Cerebellar cortex (tissue), 1 donor: ENCODE measurements around the gene LRRC28.

Source experiments
- DNase-seq: peaks from one replicate; pipeline ENCODE4 v3.0.0-alpha.2; 2015; ENCODE audit warnings: low spot score

The LRRC28 gene

DNA sequence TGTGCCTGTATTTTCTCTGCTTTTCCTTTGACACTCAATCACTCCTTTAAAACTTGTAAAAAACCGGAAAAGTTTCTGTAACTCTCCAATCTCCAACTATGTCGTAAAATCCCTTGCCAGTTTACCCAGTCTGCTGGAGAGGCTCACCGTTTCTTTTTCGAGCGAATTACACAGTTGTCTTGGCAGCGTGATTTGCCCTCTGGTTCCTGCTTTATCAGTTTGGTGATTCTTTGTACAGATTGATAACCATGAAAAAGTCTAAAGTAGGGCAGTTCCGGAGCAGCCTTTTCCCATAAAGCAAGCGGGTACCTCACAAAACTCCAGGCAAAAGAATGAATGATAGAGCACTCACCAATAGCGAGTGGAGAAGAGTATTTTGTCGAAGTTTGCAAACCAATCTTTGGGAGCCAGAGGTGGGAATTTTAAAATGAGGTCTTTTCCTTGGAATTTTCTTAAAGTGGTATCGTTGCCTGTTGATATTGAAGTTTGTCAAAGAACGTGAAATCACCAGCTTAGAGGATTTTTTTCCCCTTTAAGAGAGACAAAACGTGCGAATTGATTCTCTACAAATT lies 1.9 kb upstream of the LRRC28 start, which contains the start of gene TTC23:
Gene TTC23 (minus strand): TSS at position 312 of the 572 bp plus-strand sequence. CDS start 20,869 bp downstream, outside the sequence.
- peak; percentile 88 for DNase-seq

DNA sequence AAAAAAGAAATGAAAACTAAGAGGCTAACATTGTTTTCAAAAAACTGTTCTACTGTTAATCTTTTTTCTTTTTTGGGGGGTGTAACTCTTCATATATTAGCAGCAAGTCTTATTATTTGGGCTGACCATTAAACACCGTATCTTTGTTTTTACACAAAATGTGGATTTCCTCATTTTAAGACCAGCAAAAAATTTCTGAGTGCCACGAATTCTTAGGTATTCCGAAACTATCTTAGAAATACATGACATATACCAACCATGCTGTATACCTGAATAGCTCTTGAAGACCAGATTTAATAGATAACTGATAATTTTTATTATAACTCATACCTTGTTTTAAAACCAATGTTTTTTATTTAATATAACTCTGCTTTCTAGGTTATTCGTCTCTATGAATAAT lies 1.3 kb upstream of the LRRC28 start:
- no peak for DNase-seq

DNA sequence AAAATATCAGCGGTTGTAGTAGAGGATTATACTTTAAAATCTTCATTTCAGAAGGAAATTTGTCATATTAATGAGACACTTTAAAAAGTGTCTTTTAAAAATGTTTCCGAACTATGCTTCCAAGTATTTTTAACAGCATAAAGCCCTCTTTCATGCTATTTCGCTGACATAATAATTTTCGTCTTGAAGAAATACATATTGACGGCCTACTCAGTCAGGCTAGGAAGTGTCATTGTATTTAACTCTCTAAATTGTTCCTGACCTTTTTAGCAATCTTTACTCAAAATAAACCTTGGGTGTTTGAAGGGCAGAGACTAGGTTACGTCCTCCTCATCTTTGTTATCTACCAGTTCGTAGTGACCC lies 806 bp upstream of the LRRC28 start:
- no peak for DNase-seq

DNA sequence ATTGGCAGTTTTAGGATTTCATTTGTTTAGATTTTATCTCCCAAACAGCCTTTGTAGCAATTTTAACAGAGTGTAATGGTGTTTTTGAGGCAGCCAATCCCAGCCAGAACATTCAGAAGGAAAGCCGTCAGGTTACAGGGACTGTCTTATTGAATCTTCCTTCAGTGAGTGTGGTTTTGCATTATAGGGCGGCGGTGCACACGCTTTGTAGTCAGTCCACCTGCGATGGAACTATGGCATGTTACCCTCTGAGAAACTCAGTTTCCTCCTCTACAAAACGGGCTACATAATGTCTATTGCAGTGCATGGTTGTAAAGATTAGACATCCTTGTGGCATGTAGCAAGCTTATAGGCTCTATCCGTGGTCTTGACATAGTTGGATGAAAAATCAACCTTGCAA lies 1.0 kb downstream of the LRRC28 start:
- DNase-seq, result peak; percentile 43

DNA sequence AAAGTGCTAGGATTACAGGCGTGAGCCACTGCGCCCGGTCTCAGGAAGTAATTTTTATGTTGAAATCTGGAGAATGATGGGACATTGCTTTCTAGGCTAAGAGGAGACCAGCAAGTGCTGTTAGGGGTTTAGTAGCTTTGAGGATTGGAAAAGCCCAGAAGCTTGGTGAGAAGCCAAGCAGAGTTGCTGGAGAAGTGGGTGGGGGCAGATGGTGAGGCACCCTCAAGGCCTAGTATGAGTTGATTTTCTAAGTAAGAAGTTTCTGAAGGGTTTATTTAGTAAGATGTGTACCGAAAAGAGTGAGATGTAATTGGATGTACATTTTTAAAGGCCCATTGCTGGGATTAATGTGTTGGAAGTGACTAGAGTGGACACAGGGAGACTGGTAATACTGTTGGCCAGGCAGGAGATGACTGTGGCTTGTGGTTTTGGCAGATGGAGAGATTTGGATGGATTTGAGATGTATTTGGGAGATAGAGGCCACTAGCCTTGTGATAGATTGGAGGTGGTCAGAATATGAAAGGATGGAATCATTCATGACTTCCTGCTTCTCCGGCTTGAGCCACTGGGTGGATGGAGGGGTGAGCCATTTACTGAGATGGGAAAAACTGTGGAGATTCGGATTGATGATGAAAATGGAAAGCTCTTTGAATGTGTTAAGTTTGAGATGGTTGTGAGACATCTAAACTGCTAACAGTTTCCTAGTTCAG lies 2.3 kb downstream of the LRRC28 start:
- no peak for DNase-seq

DNA sequence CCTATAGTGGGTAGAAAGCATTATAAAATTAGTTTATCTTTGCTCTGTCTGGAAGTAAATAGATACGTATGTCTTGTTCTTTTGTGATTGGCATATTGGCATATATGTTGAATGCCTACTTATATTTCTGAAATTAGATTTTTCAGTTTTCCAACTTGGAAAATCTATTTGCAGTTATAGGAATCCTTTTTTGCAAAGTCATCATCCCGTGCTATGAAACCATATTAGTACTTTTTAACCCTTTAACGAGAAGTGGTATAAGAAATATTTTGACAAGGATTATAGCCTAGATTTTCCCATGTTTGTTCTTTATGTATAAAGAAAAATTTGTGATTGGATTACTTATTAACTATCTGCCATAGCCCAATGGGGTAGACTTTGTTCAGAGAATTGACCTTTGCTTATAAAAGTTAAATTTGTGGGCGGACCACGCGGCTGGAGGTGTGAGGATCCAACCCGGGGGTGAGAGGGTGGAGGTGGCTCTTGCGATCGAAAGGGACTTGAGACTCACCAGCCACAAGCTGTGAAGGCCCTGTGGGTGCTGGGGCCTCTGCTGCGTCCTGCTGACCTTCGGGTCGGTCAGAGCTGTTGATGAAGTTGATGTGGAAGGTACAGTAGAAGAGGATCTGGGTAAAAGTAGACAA lies 5.9 kb downstream of the LRRC28 start:
- no peak for DNase-seq

DNA sequence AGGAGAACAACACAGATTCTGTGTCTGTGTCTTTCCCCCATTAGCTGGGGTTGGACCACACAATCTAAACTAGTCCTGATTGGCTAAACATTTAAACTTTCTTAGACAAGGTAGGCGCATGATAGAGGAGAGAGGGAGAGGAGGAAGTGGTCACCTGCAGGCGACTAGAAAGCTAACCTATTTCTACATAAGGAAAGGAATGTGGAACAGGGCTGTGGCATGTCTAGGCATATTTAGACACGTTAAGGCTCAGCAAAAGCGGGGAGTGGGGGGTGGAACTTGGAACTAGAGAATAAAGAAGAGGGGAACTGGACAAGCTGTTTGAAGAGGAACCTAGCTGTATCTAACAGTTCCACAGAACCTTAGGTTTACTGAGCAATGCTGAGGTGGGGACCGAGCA lies 12.8 kb downstream of the LRRC28 start:
- no peak for DNase-seq

DNA sequence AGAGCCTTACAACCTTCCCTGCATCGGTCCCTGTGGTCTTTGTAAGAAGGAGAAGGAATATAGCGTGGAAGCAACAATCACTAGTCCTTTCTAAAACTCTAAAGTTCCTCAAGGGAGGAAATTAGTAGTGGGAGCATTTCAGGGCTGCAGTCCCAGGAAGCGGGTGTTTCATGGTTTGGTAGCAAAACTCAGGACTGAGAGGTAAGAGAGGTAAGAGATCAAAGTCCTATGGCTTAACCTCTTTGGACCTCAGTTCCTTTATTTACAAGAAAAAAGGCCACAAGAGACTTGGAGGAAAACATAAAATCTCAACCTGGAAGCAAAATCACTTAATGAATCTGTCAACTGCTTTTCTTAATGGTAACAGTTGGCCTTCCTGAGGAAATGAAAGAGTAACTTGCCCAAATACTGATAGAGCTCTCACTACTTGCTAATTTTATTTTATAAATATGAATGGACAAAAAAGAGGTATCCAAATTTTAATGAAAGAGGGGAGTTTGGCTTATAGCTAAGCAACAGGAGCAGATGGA lies 14.3 kb downstream of the LRRC28 start:
- no peak for DNase-seq

DNA sequence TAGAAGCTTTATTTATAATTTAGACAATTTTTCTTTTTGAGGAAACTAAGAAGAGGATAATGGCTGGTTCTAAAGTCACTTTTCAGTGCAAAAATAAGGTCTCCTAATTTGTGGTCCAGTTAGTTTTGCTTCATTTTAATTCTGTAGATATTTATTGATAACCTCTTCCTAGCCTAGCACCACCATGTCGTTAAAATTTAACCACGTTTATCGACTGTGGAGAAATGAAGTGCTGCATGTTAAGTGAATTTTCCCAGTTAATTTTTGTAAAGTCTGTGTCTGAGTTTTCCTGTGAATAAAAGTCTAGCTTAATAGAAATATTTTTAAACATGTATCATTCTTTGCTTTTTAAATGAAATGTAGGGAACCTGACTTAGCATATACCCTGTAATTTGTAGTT lies 16.7 kb downstream of the LRRC28 start:
- no peak for DNase-seq

DNA sequence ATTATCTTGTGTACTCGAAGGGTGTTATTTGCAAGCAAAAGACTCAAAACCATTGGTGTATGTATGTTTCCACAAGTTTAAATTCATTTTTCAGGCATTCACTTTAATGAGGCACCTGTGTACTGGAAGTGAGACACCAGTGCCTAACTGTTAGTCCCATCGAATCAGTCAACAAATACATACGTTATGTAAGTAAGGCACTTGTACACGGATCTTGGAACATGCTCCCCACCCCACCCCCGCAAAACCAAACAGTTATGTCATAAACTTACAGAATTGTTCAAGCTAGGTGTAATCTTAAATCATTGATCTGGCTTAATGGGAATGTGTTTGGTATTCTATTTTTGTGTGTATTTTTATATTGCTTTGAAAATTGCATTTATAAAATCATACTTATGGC lies 17.1 kb downstream of the LRRC28 start:
- DNase-seq, result no peak

DNA sequence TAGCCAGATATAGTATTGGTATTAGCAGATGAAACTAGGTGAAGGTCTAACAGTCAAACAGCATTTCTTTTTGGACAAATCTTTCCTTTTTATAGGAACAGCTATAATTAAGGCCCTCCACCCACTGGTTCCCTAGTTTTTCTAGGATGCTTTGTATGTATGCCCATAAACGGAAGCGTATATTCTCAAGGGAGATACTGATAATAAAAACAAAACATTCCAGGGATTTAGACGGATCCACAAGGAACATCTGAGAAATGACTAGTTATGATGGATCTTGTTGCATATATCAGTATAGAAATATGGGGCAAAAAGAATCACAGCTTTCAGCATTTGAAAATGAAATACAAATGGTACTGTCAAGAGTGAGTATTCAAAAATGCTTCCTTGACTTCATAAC lies 22.5 kb downstream of the LRRC28 start:
- DNase-seq, result no peak

DNA sequence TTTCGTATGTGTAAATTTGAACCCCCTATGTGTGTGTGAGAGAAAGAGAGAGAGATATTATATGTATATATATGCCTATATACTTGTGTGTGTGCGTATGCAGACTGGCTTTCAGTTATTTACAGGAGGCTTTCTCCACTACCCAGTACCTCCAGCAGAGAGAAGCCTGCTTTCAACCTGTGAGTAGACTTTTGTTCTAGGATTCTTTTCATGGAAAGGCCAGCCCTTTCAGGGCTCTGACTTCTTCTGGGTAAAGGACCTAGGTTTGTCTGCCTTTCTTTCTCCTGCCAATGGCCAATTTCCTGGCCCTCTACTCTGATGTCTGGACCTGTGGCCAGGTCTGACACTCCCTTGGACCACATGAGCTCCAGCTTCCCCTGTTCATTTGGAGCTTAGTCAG lies 23.8 kb downstream of the LRRC28 start:
- peak; percentile 29 for DNase-seq

DNA sequence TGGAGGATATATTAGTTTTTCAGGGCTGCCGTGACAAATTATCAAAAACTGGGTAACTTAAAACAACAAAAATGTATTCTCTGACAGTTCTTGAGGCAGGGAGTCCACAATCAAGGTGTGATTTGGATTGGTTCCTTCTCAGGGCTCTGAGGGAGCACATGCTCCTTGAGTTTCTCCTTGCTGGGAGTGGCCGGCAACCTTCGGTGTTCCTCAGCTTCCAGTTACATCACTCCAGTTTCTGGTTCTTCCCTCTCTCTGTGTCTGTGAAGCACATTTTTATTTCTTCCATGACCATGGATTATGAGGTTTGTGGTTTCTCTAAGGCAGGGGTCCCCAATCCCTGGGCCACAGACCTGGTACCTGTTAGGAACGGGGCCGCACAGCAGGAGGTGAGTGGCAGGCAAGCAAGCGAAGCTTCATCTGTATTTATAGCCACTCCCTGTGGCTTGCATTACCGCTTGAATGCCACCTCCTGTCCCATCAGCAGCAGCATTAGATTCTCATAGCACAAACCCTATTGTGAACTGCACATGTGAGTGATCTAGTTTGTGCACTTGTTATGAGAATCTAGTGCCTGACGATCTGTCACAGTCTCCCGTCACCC lies 24.3 kb downstream of the LRRC28 start:
- DNase-seq, result peak; percentile 51

DNA sequence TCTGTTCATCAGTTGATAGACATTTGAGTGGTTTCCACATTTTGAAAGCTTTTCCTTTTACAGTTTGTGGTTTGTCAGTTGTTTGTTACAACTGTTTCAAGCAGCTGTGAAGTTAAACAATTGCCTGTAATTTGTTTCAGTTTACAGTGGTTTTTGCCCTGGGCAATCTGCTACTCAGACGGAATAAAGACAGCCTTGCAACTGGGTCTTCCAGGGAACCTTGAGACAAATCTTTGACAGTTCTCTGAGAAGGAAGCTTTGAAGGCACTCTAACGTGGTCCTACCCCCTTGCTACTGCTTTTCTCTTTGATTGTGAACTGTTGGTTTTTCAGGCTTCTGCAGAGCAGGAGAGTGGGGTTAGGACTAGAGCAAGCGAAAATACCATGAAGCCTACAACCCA lies 28.0 kb downstream of the LRRC28 start:
- DNase-seq, result no peak

DNA sequence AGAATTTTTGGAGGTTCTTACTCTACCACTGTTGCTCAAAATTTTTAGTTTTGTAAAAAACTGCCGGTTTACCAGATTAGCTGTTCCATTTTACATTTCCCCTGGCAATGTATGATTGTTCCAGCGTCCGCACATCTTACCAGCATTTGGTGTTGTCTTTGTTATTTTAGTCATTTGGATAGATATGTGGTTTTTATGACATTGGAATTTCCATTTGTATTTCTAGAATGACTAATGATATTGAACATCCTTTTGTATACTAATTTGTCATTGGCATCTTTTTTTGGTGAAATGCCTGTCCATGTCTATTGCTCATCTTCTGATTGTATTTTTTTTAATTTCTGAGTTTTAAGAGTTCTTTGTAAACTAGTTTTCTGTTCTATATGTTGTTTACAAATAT lies 28.5 kb downstream of the LRRC28 start:
- DNase-seq, result no peak

DNA sequence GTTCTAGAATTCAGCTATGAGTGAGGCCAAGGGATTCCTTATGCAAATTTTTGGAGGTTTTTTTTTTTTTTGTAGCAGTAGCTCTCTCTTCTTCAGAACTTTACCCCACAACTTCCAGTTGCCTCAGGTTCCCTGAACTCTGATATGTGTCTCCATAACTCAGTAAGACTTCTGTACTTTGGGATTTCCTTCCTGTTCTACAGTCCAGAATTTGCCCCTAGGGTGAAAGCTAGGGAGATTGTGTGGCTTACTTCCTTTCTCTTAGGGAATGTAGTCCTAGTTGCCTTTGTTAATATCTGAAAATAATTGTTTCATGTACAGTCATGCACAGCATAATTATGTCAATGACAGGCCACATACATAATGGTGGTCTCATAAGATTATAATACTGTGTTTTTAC lies 30.8 kb downstream of the LRRC28 start:
- no peak for DNase-seq

DNA sequence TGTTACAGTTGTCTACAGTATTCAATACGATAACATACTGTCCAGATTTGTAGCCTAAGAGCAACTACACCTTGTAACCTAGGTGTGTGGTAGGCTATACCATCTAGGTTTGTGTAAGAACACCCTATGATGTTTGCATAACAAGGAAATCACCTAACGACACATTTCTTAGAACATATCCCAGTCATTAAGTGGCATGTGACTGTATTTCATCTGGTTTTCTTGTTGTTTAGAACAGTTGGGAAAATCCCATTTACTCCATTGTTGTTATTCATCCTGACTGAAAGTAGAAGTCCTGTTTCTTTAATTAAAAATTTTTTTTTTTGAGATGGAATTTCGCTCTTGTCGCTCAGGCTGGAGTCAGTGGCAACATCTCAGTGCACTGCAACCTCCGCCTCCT lies 31.3 kb downstream of the LRRC28 start:
- DNase-seq, result no peak

DNA sequence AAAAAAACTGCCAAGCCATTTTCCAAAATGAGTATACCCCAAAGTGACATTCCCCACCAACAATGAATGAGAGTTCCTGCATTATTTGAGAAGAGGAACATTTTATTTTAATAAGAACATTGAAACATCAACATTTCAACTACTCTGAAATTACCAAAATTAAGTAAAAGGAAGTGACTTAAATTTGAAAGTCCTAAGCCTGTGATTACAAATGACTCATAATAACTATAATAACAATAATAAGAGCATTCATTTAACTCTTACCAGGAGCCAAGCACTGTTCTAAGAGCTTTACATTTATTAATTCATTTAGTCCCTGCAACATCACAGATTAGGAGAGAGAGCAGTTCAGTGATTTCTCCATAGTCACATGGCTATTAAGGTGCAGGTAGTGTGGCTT lies 32.4 kb downstream of the LRRC28 start:
- no peak for DNase-seq

DNA sequence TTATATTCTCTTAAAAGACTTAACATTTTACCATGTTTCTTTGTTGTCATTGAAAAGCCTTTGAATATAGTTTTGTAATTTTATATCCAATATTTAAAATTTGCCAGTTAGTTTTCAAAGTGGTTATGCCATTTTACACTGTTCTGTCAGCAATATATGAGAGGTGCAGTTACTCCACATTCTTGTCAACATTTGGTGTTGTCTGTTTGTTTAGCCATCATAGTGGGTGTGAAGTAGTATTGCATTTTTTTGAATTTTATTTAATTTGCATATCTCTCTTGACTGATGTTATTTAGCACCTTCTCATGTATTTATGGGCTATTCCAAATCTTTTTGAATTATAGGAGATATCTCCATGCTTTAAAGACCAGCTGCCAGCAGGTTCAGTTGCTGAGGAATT lies 40.4 kb downstream of the LRRC28 start:
- DNase-seq, result no peak

DNA sequence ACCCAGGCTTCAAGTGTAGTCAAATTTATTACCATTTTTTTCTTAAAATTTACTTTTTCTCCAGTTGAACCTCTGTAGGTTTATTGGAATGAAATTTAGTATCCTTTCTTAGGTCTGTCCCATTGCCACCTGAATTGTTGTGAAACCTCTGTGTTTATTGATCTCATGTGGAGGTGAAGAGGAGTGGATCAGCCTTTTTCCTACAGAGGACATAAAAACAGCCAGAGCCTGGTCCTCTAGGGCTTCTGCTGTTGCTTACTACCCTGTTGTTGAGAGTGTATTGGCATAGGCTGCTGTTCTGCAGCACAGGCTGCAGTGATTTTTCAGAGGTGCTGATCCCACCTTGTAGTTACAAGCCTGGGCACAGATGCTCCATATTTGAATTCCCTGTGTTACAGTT lies 44.6 kb downstream of the LRRC28 start:
- DNase-seq, result no peak

DNA sequence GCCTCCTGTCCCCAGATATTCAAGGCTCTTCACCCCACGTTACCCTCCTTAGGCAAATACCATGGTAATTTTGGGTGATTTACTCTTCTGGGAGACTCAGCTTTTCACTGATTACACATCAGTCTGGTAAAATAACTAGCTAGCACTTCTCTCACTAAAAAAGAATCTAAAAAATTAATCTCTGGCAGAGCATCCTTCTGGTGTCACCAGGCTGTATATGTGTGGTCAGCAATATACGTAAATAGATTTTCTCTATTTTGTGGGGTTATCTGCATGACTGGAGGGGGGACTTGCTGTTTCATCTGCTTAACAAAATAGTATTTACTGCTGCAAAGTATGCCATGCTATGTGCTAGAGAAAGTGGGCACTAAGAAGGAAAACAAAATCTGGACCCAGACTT lies 45.1 kb downstream of the LRRC28 start:
- no peak for DNase-seq

DNA sequence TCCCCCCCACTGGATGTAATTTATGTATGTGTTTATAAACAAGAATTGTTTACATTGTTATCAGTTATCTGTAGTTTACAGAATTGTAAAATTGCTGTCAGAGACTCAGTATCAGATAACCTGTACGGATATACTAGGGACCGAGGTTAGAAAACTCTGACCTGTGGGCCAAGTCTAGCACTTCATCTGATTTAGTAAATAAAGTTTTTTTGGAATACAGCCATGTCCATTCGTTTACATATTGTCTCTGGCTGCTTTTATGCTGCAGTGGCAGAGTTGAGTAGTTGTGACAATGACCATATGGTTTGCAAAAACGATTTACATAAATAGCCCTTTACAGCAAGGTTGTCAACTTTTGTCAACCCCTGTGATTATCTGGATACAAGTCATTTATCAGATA lies 52.6 kb downstream of the LRRC28 start:
- no peak for DNase-seq
